HG03460 (cell line): Measurements from ENCODE around the gene PIGR.

Experiments
- ATAC-seq: cut with Tn5 transposase; IDR thresholded peaks from one replicate; pipeline ENCODE4 v1.9.1; 2021; ENCODE audit not compliant: unreplicated experiment

The PIGR gene

DNA sequence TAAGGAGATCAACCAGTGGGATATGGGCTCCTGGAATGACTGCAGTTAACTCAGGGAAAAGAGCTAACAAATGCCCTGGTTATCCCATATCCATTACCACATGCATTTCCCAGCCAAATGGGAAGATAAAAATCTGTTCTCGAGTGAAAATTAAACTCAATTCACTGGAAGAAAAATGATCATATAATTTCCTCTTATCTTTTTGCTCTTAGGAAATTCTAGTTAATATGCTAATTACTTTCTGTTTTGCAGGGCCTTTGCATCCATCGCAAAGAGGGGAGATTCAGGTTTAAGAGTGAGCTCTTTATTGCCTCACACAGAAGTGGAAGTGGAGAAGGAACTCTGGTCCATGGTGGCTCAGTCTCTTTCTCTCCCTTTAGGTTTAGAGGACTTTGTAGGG, 52.9 kb downstream of the PIGR start:
- no peak for ATAC-seq

DNA sequence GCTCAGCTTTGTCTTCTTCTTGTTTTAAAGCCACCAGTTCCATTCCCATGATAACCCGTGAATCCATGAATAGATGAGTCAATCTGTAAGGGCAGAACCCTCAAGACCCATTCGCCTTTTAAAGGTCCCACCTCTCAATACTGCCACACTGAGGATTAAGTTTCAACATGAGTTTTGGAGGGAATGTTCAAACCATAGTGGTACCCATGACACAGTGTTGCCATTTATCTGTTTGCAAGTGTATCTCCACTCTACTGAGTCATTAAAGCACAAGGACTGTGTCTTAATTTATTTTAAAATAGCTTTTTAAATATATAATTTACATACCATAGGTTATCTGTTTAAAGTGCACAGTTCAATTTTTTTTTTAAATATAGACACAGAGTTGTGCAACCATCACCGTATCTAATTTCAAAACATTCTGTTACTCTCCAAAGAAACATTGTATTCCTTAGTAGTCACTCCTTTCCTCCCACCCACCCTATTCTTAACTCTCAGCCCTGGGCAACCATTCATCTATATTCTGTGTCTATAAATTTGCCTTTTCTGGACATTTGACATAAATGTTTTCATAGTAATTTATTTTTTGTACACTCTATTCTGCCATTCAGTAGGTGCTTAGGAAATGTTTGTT, 53.8 kb downstream of the PIGR start:
- no peak for ATAC-seq

DNA sequence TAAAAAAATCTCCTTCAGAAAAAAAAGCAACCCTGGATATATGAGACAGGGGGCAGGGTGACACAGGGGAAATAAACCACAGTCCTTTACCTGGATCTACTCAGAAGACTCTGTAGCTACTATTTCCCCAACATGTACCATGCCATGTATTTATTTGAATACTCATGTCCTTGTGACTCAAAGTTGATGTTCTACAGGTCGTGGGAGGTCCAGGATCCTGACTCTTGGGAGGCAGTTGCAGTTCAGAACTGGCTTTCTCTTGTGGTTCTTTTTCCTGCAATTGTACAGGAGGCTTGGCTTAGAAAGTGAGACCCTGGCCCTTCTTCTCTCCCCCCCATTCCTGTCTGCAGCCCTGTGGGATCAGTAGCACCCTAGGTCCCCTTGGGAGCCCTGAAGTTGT, 54.9 kb downstream of the PIGR start:
- ATAC-seq, result no peak

DNA sequence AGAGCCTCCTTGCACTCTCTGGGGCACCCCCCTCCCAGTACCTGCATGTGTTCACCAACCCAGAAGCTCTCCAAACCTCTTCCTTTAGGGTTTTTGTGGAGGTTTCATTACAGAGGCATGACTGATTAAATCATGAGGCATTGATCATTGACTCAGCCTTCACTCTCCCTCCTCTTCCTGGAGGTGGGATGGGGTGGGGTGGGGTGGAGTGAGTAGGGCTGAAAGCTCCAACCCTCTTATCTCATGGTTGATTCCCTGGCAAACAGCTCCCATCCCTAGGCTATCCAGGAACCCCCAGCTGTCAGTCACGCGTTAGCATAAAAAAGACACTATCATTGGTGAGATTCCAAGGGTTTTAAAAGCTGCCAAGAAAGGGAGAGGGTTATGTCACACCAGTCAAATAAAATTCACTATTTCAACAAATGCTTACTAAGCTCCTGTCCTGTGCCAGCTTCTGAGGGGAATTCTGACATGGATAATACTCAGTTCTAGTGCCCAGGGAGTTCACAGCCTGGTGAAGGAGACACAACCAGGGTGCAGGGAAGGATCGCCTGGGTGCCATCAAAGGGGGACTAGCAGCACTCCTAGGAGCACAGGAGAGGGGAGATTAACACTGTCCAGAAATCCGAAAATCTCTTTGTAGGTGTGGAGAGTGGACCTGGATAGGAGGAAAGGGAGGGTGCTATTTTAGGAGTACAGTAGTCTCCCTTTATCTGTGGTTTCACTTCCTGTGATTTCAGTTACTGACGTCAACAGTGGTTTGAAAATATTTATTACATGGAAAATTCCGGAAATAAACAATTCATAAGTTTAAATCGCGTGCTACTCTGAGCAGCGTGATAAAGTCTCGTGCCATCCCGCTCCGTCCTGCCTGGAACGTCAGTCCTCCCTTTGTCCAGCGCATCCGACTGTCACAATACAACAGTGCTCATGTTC, 55.9 kb downstream of the PIGR start:
- ATAC-seq, result no peak

DNA sequence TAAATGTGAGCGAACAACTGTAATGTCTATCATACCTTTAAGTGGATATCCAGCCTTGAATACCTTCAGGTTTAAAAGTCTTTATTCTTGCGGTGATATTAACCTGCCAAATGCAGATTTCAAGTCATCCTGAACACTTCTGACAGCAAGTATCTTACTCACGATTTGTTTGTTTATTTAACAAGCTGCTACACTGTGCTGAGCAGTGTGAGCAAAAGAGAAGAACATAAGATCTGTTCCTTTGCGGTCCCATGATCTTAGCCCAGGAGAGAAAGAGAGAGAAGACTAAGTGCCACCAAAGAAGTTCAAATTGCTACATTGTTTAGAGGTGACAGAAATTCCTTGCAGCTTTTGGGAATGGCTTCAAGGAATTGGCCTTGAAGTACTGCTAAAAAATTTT, 58.6 kb downstream of the PIGR start:
- no peak for ATAC-seq

DNA sequence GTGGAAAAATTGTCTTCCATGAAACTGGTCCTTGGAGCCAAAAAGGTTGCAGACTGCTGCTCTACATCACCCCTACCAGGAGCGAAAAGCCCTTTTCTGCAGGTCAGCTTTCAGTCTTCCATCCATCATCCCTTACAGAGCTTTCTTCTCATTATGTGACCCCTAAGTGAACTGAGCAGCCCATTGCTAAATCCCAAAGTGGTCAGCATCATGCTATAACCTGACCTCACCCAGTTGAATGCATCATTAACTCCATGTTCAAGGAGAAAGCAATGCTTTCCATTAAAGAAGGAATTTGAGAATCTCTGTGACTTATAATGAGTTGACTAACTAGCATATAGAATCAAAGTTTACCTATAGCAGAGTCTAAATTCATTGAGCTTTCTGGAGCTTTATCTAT, 59.4 kb downstream of the PIGR start:
- no peak for ATAC-seq

DNA sequence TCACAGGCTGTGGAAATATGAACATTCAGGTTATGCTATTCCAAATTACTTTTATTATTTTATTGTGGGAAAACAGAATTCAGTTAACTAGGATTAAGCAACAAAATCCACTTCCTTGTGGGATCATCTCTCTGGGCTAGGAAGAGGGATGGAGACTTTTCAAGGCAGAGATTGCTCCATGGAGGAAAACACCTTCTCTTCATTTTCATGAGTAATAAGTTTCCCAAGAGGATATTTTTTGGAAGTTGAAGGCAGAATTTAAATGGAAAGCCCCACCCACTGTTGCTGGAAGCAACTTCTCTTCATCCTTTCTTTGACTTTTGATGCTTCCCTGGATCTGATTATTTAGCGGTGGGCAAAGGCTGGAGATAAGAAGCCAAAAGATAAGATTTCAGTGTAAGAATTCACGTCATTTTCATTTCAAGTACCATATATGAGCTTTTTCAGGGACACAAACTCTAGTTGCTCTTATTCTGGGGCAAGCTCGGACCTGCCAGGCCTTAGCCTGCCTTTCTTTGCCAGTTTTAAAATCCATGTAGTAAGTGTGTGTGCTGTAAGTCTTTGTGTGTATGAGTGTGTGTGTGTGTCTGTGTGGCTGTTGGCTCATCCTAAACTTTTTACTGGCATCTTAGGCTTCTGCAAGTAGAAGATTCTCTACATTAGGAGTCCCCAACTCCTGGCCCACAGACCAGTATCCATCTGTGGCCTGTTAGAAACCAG, 60.8 kb downstream of the PIGR start:
- no peak for ATAC-seq

DNA sequence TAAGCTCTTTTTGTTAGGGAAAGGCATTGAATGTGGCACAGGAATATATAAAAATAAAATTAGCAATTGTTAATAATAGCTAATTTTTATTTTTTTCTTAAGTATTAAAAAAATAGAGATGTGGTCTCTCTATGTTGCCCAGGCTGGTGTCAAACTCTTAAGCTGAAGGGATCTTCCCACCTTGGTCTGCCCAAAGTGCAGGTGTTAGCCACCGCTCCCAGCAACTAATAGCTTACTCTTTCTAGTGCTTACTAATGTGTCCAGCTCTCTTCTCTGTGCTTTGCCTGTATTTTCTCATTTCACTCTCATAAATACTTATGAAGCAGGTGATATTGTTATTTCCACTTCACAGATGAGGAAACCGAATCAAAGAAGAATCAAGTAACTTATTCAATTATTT, 62.4 kb downstream of the PIGR start:
- no peak for ATAC-seq

DNA sequence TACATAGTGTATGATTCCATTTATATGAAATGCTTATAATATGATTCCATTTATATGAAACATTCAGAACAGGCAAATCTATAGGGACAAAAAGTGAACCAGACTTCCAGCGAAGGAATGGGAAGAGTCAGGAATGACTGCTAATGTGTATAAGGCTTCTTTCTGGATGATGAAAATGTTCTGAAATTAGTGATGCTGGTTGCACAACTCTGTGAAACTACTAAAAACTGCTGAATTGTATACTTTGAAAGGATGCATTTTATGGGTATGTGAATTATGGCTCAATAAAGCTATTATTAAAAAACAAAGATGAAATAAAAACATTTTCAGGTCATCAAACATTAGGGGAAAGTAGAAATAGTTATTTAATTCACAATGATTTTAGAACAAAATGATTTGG, 63.1 kb downstream of the PIGR start:
- no peak for ATAC-seq

DNA sequence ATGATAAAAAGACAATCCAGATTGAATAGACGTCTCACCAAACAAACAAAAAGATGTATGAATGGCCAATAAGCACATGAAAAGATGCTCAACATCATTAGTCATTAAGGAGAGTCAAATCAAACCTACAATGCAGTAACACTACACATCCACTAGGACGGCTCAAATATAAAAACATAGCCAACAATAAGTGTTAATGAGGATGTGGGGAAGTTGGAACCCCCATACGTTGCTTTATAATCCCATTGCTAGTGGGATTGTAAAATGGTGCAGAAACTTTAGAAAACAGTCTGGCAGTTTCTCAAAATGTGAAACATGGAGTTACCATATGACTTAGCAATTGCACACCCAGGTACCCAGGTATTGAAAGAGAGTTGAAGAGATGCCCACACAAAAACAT, 63.7 kb downstream of the PIGR start:
- ATAC-seq, result no peak

DNA sequence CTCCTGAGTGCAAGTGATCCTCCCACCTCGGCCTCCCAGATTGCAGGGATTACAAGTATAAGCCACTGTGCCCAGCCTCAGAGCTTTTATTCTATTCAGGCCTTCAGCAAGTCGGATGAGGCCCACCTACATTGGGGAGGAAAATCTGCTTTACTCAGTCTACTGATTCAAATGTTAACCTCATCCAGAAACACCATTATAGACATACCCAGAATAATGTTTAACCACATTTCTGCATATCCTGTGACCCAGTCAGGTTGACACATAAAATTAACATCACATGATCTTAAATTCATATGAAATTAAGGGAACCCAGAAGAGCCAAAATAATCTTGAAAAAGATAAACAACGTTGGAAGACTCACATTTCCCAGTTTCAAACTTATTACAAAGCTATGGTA, 66.0 kb downstream of the PIGR start:
- ATAC-seq, result no peak
